Measurements from ENCODE around the gene POLR1A. TPM values are rescaled to one million over a fixed set of nuclear protein-coding genes. Genes with fewer than 3 reads are reported as not detected.
A peak's percentile ranks its signal among the peaks of the same experiment; 100 is the strongest.

The POLR1A gene
- total RNA-seq, 1 donor from 2014 or later: 61.6 TPM

DNA sequence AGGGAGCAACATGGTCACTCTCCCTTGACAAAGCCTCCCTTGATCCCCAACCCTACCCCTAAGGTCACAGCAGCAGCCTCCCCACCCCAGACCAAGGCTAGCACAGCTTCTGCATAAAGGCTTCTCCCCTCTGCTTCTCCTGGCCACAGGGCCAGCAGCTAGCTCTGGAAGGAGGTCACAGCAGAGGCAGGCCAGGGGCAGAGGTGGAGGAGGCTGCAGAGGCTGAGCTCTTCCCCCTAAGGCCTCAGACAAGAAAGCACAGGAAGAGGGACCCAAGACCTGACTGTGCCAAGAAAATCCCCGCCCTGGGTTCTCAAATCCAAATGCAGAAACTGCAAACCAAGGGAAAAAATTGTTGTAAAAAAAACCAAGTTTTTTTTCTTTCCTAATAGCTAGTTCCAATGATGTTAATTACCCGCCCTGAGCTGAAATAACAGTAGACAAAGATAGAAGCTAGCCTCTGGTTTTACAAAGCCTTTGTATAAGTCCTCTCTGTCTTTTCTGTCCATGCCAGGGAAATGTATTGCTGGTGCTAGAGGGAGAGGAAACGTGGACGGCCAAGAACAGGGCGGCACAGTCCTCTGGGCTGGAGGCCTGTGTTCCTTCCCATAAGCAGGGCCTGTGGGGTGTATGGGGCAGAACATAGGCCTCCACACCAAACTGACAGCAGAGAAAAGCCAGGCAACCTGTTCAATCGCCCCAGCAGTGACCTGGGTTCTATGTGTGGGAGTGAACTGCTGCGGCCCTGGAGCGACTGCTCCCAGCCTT is 79.5 kb downstream of the POLR1A start:
- Mint-ChIP-seq H3K4me3 (no peak overlapping the region), H3K9me3 (no peaks in the 10 kb centered on the region), H3K27ac (peak overlapping the region; percentile 25), H3K4me1 (no peaks in the 10 kb centered on the region), H3K36me3 (peaks cover 52% of the 10 kb centered on the region), H3K27me3 (ENCODE audit: low read depth) (no peaks in the 10 kb centered on the region)
- DNase-seq (ENCODE audit: low spot score in 2 of 2, unreplicated experiment in 2 of 2): no peak
- TF ChIP-seq CTCF (IDR thresholded peaks at IDR 0.05; ENCODE audit: unreplicated experiment): no peak

DNA sequence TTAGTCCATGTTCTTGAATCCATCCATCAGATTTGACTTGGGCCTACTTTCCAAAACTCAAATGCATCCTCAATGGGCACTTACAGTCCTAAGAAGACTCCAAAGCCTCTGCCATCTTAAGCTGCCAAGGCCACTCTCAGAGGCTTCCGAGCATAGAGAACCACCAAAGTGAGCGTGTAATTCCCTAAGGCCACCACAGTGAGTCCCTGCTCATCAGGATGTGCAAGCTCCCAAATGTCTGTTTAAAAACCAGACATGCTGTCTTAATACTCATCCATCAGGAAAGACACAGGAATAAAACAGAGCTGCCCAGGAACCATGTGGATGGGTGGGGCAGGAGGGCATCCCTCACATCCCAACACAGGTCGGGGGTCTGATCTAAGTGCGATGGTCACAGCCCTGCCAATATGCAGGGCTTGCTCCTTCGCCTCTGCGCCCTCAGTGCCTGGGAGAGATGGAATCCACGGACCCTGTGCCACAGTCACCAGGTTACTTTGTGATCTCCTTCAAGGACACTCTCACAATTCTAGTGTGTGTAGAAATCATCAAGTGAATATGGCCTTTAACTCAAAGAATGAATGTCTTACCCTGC is 80.4 kb downstream of the POLR1A start:
- H3K36me3 Mint-ChIP-seq: peaks cover 47% of the 10 kb centered on the region
- no peaks in the 10 kb centered on the region for H3K4me1 Mint-ChIP-seq
- no peak overlapping the region for H3K4me3 Mint-ChIP-seq
- no peaks in the 10 kb centered on the region for H3K9me3 Mint-ChIP-seq
- DNase-seq (ENCODE audit: low spot score in 2 of 2, unreplicated experiment in 2 of 2): no peak
- no peak for TF ChIP-seq CTCF (IDR thresholded peaks at IDR 0.05; ENCODE audit: unreplicated experiment)
- no peak overlapping the region for H3K27ac Mint-ChIP-seq
- no peaks in the 10 kb centered on the region for H3K27me3 Mint-ChIP-seq (ENCODE audit: low read depth)

DNA sequence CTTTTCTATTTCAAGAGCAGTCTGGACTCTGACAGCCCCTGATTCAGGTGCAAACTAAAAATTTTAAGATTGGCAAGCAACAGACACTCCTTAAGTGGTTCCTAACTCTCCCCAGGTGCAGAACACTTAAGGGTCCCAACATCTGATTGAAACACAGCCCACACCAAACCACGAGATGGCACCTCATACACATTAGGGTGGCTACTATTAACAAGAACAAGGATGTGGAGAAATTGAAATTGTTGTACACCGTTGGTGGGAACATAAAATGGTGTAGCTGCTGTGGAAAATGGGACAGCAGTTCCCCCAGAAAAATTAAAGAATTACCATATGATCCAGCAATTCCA is 82.3 kb downstream of the POLR1A start:
- no peak for DNase-seq (ENCODE audit: low spot score in 2 of 2, unreplicated experiment in 2 of 2)
- Mint-ChIP-seq H3K9me3 (no peaks in the 10 kb centered on the region), H3K27ac (no peak overlapping the region), H3K4me3 (no peak overlapping the region), H3K36me3 (peaks cover 31% of the 10 kb centered on the region), H3K27me3 (ENCODE audit: low read depth) (no peaks in the 10 kb centered on the region), H3K4me1 (no peaks in the 10 kb centered on the region)
- TF ChIP-seq CTCF (IDR thresholded peaks at IDR 0.05; ENCODE audit: unreplicated experiment): no peak

- H3K36me3 Mint-ChIP-seq: peaks cover 27% of the 10 kb centered on the region
- no peaks in the 10 kb centered on the region for H3K9me3 Mint-ChIP-seq
- no peaks in the 10 kb centered on the region for H3K27me3 Mint-ChIP-seq (ENCODE audit: low read depth)
- H3K4me1 Mint-ChIP-seq: no peaks in the 10 kb centered on the region
- TF ChIP-seq CTCF (IDR thresholded peaks at IDR 0.05; ENCODE audit: unreplicated experiment): no peak
- DNase-seq (ENCODE audit: low spot score in 2 of 2, unreplicated experiment in 2 of 2): no peak
- no peak overlapping the region for H3K27ac Mint-ChIP-seq
- no peak overlapping the region for H3K4me3 Mint-ChIP-seq
Observed at GRCh38 chr2:86022661-86023365, 82.9 kb downstream of the POLR1A start.

DNA sequence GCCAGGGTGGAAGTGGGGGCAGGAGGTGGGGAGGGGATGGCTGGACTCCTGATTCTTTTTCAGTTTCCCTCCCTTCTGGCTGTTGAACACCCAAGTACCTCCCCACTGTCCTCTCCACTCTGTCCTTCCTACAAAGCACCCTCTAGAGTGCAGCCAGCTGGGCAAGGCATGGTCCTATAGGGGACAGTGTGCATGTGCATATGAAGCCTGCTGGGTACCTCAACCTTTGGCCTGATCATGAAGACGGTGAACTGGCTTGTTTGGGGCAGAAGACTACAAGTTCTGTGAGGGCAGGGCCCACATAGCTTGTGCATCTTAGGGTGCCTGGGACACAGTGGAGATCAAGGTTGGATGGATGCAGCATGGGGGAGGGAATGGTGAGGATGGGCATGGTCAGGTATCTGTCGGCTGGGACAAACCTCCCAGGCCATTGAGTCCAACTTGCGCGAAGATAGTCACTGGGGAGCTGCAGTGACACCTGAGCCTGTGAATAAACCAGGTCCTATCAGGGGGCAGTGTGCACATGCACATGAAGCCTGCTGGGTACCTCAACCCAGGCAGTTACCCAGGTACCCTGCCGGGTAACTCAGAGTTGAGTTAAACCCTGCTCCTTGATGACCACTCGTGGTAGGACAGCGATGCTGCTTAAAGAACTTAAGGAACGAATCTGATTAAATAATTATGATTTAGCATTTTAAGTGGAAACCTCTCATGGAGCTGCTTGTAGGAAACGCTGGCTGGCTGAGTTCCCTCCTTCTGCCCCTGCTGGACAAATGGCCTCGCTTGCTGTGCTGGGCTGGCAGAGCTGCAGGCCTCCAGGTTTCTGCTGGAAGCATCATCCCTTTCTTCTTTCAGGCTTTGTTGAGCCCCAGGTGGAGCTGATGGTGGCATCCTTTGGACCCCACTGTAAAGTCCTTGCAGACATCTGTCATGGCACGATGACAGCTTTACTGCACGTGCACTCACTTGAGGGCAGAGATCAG is 84.0 kb downstream of the POLR1A start:
- Mint-ChIP-seq H3K4me3 (no peak overlapping the region), H3K9me3 (no peaks in the 10 kb centered on the region), H3K27ac (no peak overlapping the region), H3K4me1 (no peaks in the 10 kb centered on the region), H3K36me3 (peaks cover 20% of the 10 kb centered on the region), H3K27me3 (ENCODE audit: low read depth) (no peaks in the 10 kb centered on the region)
- DNase-seq (ENCODE audit: low spot score in 2 of 2, unreplicated experiment in 2 of 2): no peak
- TF ChIP-seq CTCF (IDR thresholded peaks at IDR 0.05; ENCODE audit: unreplicated experiment): no peak

Data from mesothelial cell of epicardium (in vitro differentiated cells).